ENCODE measurements around the gene DTWD2.
"Not testable (repeated sequence)": the region's sequence is repeated elsewhere in the genome, so short reads cannot be mapped to it uniquely, and the experiment has no call there.

DTWD2 gene

GRCh38 chr5:118987988-118988865 is at the start of gene DTWD2:
TSS of gene DTWD2 (minus strand) at chr5:118988547. CDS start at chr5:118988511, 36 bp downstream.
- peak; percentile 87 for DNase-seq (ENCODE audit: low read depth, low spot score)

- no peak for DNase-seq (ENCODE audit: low read depth, low spot score)
These were observed 49.3 kb upstream of the DTWD2 start for GRCh38 chr5:119037496-119038215.

GRCh38 chr5:119036101-119036762 is 47.9 kb upstream of the DTWD2 start:
- DNase-seq (ENCODE audit: low read depth, low spot score): no peak

- DNase-seq (ENCODE audit: low read depth, low spot score): no peak
These were observed 44.8 kb upstream of the DTWD2 start for GRCh38 chr5:119033135-119033534.

GRCh38 chr5:119032656-119033055 is 44.3 kb upstream of the DTWD2 start:
- DNase-seq (ENCODE audit: low read depth, low spot score): no peak

- no peak for DNase-seq (ENCODE audit: low read depth, low spot score)
These were observed 43.6 kb upstream of the DTWD2 start for GRCh38 chr5:119031905-119032304.

- no peak for DNase-seq (ENCODE audit: low read depth, low spot score)
These were observed 42.9 kb upstream of the DTWD2 start for GRCh38 chr5:119031011-119031886.

- DNase-seq (ENCODE audit: low read depth, low spot score): no peak
These were observed 40.2 kb upstream of the DTWD2 start for GRCh38 chr5:119028575-119028974.

- no peak for DNase-seq (ENCODE audit: low read depth, low spot score)
These were observed 34.4 kb upstream of the DTWD2 start for GRCh38 chr5:119022773-119023172.

GRCh38 chr5:119022017-119022745 is 33.8 kb upstream of the DTWD2 start:
- DNase-seq (ENCODE audit: low read depth, low spot score): no peak

- no peak for DNase-seq (ENCODE audit: low read depth, low spot score)
These were observed 32.9 kb upstream of the DTWD2 start for GRCh38 chr5:119021149-119021732.

GRCh38 chr5:119019949-119020348 is 31.6 kb upstream of the DTWD2 start:
- no peak for DNase-seq (ENCODE audit: low read depth, low spot score)

GRCh38 chr5:119019501-119019900 is 31.2 kb upstream of the DTWD2 start:
- no peak for DNase-seq (ENCODE audit: low read depth, low spot score)

- DNase-seq (ENCODE audit: low read depth, low spot score): no peak
These were observed 29.6 kb upstream of the DTWD2 start for GRCh38 chr5:119017994-119018393.

- no peak for DNase-seq (ENCODE audit: low read depth, low spot score)
These were observed 27.9 kb upstream of the DTWD2 start for GRCh38 chr5:119016125-119016774.

GRCh38 chr5:119011186-119011585 is 22.8 kb upstream of the DTWD2 start:
- no peak for DNase-seq (ENCODE audit: low read depth, low spot score)

GRCh38 chr5:119010206-119010605 is 21.9 kb upstream of the DTWD2 start:
- no peak for DNase-seq (ENCODE audit: low read depth, low spot score)

GRCh38 chr5:119009131-119009530 is 20.8 kb upstream of the DTWD2 start:
- no peak for DNase-seq (ENCODE audit: low read depth, low spot score)

- no peak for DNase-seq (ENCODE audit: low read depth, low spot score)
These were observed 11.3 kb upstream of the DTWD2 start for GRCh38 chr5:118999696-119000095.

GRCh38 chr5:118998861-118999260 is 10.5 kb upstream of the DTWD2 start:
- not testable (repeated sequence) for DNase-seq (ENCODE audit: low read depth, low spot score)

Data from brain pericyte (primary cell).